LHCN-M2 (cell line): ENCODE results near the gene GAL3ST2. TPM values are rescaled to one million over a fixed set of nuclear protein-coding genes. Genes with fewer than 3 reads are reported as not detected.
"Not testable (repeated sequence)": the region's sequence is repeated elsewhere in the genome, so short reads cannot be mapped to it uniquely, and the experiment has no call there.

Experiments used
- DNase-seq: peaks from one replicate; pipeline ENCODE4 v3.0.0-alpha.2; 2012; ENCODE audit warnings: low read depth
- total RNA-seq: library from RNA; depleted of rRNA; stranded (reverse); fragments of >200 nt; gene quantifications from 2 replicates; pipeline ENCODE4 v1.2.3, GENCODE V29; 2014

Gene GAL3ST2
- total RNA-seq, 1 experiment from 2014 or later = not detected

- DNase-seq = no peak
These were observed 17.7 kb downstream of the GAL3ST2 start for GRCh38 chr2:241794250-241794823.

GRCh38 chr2:241795021-241795999 lies 18.7 kb downstream of the GAL3ST2 start:
- DNase-seq = no peak

GRCh38 chr2:241796209-241796608 lies 19.6 kb downstream of the GAL3ST2 start:
- DNase-seq = no peak

- no peak for DNase-seq
These were observed 20.1 kb downstream of the GAL3ST2 start for GRCh38 chr2:241796610-241797138.

GRCh38 chr2:241797441-241798080 lies 20.9 kb downstream of the GAL3ST2 start:
- no peak for DNase-seq

- DNase-seq = no peak
These were observed 21.5 kb downstream of the GAL3ST2 start for GRCh38 chr2:241798081-241798630.

GRCh38 chr2:241798631-241799521 lies 22.3 kb downstream of the GAL3ST2 start:
- no peak for DNase-seq

- no peak for DNase-seq
These were observed 23.0 kb downstream of the GAL3ST2 start for GRCh38 chr2:241799522-241800197.

- DNase-seq = not testable (repeated sequence)
These were observed 23.7 kb downstream of the GAL3ST2 start for GRCh38 chr2:241800198-241800903.

GRCh38 chr2:241801611-241802420 lies 25.2 kb downstream of the GAL3ST2 start:
- no peak for DNase-seq

GRCh38 chr2:241802421-241803318 lies 26.0 kb downstream of the GAL3ST2 start:
- no peak for DNase-seq

GRCh38 chr2:241803387-241804325 lies 27.0 kb downstream of the GAL3ST2 start:
- peak; percentile 25 for DNase-seq

GRCh38 chr2:241804326-241805229 lies 28.0 kb downstream of the GAL3ST2 start:
- no peak for DNase-seq

GRCh38 chr2:241806217-241806616 lies 29.6 kb downstream of the GAL3ST2 start:
- not testable (repeated sequence) for DNase-seq

GRCh38 chr2:241808051-241808720 lies 31.6 kb downstream of the GAL3ST2 start:
- DNase-seq = no peak
